ENCODE measurements around the gene PIP5K1C.

PIP5K1C gene

DNA sequence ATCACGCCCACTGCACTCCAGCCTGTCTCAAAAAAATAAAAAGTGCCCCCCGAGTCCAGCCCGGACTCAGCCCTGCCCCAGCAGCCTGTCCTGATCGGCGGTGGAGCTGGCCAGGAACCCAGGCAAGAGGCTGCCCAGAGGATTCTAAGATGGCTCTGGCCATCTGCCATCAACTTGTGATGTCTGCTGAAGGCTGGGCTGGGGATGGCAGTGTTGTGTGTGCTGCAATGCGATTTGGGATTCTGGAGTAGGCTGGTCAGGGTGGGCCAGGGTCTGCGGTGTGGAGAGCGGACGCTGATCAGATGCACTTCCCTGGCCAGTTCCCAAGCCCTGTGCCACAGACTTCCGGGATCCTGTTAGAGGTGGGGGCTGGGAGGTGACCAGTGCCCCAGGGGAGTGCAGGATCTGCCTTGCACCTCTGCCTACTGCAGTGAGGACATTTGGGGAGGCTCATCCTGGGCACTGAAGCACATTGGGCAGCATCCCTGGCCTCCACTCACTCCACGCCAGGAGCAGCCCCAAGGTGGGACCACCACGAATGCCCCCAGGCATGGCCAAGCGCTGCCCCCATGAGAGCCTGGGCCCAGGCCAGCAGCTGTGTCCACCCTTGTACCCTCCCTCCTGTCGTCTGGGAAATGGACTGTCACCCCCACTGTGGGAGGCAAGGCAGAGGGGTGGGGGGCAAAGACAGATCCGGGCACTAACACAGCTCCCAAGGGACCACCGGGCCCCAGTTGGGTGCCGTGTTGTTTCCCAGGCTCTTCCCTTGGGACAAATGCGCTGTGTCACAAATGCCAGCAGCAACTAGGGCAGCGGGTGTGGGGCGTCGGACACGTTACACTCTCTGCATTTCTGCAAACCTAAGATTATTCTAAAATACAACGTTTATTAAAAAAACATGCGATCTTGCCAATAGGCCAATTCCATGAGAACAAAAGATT is 90.2 kb downstream of the PIP5K1C start:
- DNase-seq (ENCODE audit: low read depth in 2 of 2), result no peak

DNA sequence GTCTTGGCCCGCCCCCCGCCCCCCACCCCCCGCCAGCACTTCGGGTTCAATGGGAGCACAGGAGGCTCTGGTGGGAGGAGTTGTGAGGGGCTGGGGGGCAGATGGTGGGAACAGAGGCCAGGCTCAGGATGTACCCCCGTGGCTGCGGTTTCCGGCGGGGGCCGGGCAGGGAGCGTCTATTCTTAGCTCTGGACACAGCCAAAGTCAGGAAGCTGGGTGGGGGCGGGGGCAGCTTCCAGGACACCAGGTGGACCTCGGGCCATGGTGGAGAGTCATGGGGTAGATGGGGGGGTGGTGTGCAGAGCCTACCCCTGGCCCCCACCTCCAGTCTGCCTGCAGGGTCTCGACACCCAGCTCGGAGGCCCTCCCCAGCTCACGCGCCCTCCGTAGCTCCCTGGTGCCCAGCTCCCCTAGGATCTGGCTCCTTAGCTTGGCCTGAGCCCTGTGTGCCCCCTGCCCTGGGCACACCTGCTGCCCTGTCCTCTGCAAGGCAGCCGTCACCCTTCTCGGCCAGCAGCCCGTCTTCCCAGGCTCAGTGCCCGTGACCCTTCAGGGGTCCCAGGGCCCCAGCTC is 91.4 kb downstream of the PIP5K1C start:
- DNase-seq (ENCODE audit: low read depth in 2 of 2), result no peak

DNA sequence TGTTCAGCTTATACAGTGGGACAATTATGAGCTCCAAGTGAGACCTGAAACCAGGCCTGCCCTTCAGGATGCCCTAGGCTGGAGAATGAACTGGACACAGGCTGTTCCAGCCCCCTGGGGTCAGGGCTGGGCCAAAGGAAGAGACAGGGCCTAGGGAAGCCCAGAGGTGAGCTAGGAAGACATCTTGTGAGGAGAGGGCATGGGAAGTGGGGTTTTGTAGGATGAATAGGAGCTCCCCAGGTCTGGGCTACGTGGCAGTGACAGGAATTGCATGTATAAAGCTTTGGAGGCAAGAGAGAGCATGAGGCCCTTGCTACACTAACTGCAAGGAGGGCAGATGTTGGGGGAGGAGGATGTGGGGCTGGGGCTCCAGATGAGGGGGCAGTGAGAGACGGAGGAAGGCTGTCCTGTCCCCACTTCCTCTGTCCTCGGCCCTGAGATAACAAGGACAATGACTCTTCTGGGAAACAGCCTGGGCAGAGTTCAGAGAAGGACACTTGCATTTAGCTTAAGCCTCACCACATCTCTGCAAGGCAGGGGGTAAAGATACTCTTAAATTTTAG is 92.1 kb downstream of the PIP5K1C start:
- no peak for DNase-seq (ENCODE audit: low read depth in 2 of 2)

DNA sequence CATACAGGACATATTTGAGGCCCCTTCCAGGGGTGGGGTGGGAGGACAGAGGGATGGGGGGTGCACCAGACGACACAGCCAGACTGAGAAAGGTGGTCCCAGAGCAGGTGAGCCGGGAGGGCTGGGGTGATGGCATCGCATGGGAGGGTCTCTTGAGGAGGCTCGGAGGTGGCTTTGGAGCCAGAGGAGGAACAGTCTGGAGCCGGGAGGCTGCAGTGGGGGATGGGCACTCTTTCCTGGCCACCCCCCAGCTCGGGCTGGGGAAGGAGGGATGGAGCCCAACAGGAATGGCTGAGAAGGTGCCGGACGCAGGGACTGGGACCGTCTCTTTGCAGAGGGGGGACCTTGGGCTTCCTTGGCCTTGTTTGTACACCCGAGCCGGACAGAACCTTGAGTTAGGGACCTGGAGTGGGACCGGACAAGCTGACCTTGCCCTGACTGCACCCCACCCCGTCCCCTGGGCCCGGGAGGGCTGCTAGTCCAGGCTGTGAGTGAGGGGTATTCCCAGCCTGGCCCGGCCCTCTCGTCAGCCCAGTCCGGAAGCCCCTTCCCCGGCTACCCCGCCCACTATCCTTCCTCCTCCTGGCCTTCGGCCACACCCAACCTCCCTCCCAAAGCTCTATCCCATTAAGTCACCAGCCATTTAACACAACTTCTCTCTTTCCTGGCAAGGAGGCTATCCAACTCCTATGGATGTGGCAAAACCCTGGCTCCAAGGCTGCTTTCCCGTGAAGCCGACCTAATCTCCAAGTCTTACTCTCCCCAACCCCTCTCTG is 92.8 kb downstream of the PIP5K1C start:
- DNase-seq (ENCODE audit: low read depth in 2 of 2), result no peak

DNA sequence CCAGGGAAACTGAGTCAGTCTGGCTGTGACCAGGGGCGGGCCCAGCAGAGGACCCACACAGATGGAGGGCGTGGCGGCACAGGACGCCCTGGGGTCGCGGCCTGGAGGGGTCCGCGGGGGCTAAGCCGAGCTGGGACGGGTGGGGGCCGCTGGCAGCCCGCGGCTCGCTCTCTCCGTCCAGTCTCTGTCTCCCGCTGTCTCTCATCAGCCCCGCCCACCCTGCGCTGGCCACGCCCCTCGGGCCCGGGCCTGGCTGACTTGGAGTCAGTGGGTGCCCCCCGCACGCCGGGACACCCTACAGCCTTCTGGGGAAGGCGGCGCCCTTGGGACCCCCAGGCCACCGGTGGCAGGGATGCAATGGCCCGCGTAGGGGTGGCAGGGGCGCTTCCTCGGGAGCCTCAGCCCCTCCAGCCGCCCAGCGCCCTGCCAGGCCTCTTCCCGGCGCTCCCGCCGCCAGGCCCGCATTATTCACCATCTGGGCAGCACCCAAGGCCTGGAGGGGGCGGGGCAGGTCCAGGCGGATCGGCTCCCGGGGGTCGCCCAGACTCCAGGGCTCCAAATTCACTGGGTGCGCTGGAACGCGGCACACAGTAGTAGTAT is 93.5 kb downstream of the PIP5K1C start, which contains the start of gene TBXA2R:
TSS of gene TBXA2R (minus strand) at position 186 of the 600 bp plus-strand sequence. CDS start 6,241 bp downstream, outside the sequence.
- peak; percentile 53 to 54 for DNase-seq (ENCODE audit: low read depth in 2 of 2)

DNA sequence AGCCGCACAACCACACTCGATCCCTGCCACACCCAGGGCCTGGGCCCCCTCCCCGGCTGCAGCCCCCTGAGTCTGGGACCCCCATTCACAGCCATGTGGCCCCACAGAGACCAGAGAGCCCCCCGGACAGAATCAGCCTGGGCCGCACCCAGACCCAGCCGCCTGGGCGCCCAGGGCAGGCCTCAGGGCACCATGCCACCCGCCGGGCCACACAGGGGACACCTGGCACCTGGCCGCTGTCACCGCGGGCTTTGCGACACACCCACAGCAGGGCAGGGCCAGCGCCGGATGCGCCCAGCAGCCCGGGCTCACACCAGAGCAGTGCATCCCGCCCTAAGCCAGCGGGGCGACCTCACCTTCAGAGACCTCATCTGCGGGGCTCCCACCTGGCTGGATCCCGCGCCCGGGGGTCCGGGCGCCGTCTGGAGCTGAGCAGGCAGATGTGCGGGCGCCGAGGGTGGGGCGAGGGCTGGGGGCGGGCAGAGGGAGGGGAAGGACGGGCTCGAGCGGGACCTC is 94.0 kb downstream of the PIP5K1C start:
- DNase-seq (ENCODE audit: low read depth in 2 of 2), result no peak

DNA sequence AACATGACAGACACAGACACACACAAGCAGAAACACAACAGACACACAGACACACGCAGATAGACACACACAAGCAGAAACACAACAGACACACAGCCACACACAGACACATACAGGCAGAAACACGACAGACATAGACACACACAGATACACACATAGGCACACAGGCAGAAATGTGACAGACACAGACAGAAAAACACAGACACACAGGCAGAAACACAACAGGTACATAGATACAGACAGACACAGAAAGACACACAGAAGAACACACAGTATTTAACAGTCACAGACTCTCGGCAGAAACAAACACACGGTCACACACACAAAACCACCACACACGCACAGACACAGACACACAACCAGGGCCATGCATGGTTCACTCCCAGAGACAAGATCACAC is 94.5 kb downstream of the PIP5K1C start:
- no peak for DNase-seq (ENCODE audit: low read depth in 2 of 2)

DNA sequence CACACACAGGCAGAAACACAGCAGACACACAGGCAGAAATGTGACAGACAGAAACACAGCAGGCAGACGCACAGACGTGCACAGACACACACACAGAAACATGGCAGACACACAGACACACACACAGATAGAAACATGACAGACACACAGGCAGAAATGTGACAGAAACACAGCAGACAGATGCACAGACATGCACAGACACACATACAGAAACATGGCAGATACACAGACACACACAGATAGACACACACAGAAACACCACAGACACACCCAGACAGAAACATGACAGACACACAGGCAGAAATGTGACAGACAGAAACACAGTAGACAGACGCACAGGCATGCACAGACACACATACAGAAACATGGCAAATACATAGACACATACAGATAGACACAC is 94.9 kb downstream of the PIP5K1C start:
- no peak for DNase-seq (ENCODE audit: low read depth in 2 of 2)

DNA sequence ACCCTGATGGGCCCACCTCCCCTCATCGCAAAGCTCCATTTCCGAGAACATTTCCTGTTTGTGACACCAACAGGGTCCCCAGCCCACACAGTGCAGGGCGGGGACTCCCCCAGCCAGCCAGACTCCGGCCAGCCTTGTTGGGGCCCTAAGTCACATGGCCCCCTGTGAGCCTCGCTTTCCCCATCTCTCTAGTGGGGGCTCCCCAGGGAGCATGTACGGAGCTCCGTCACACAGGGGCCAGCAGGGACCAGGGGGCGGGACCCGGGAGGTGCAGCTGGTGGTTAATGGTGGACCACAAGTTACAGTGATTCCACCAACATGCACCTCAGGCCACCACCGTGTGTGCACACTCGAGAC is 95.3 kb downstream of the PIP5K1C start:
- no peak for DNase-seq (ENCODE audit: low read depth in 2 of 2)

DNA sequence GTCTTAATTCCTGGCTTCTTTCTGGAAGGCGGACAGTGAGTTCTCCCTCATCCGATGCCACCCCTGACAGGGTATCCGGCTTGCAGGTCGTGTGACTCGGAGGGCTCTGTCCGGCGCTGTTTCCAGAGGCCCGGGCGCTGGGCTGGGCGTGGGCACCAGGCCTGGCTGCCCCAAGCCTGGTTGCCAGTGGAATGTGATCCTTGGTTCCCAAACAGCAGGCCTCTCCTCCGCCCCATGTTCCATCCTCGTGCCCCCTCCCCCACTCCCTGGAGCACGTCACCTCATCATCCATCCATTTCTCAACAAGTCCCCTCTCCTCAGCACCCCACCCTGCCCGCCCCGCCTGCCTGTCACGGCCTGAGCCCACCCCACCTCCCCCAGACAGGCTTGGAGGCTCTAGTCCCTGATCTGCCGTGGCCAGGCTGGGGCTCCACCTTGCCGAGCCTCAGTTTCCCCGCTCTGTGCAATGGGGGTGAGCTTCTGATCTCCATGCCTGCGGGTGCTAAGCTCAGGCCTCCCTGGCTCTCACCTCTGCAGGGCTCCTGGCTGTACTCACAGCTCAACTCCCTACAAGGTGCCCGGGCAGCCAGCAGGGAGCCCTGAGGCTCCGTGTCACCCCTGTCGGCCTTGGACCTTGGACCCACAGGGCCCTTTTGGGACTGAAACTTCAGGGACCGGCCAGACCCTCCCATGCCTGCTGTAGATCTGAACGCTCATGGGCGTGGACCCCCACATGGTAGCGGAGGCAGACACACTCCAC is 95.9 kb downstream of the PIP5K1C start:
- DNase-seq (ENCODE audit: low read depth in 2 of 2), result no peak

DNA sequence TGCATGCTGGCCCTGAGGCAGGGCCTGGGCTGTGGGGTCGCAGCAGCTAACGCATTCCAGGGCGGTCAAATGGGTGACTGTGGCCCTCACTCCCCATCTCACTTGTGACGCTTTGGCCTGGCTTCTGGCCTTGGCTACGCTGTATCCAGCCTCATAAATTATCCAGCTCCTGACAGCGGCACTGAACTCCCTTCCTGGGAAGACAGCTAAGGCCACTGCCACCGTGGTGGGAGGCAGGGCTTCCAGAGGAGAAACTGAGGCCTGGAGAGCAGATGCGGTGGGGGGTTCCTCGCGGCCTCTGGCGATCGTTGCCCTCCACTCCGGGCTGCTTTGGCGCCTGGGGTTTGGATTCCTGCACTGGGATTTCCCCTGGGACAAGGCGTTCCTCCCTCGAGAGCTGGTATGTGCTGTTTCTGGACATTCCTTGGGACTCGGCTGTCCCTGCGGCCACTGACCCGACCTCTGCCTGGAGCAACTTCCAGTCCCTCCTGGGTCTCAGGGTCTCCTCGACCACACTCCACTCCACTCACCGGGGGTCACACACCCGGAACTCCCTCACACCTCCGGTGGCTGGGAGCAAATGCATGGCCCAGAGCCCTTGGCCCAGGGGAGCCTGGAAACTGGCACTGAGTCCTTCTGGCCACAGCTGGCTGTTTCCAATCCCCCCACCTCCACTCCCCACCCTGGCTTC is 97.0 kb downstream of the PIP5K1C start:
- no peak for DNase-seq (ENCODE audit: low read depth in 2 of 2)

DNA sequence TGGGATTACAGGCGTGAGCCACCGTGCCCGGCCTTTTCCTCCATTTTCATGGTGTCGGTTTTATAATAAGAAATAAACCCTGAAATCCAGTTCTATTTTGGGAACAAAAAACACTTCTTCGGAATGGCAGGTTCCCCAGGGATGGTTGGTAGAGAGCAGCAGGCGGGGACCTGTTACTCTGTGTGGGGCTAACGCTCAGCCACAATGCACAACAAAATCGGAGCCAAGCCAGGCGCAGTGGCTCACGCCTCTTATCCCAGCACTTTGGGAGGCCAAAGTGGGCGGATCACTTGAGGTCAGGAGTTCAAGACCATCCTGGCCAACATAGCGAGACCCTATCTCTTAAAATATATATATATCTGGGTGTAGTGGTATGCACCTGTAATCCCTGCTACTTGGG is 99.2 kb downstream of the PIP5K1C start:
- no peak for DNase-seq (ENCODE audit: low read depth in 2 of 2)

DNA sequence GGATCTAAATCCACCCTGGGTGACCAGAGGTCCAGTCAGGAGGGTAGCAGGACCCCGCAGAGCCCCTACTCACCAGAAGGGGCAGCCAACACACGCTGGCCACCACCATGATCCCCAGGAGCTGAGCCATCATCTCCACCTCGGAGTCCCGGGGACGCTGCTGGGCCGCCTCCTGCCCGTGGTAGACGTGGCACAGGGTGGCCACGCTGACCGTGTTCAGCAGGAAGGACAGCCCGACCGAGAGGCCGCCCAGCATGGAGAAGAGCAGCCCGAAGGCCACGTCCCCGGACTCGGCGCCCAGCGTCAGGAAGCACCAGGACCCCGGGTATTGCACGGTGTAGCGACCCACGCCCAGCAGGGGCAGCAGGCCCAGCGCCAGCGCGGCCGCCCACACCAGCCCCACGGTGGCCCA is 100.5 kb downstream of the PIP5K1C start:
- DNase-seq (ENCODE audit: low read depth in 2 of 2), result no peak

DNA sequence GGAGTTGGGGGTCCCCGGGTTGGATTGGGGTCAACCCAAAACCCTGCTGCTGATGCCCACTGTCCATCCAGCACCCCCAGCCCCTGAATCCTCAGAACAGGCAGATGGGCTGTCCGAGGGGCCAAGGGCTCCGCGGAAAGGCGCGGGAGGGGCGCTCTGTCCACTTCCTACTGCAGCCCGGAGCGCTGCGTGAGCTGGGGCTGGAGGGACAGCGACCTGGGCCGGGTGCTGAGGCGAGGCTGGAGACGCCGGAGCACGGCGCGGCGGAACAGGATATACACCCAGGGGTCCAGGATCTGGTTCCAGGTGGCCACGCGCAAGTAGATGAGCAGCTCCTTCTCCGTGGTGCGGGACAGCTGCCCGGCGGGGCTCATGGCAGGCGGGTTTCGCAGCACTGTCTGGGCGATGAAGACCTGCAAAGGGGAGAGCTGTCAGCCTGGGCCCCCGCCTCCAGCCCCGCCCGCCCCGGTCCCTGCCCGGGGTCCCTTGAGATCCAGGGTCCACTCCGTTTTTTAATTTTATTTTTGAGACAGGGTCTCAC is 104.7 kb downstream of the PIP5K1C start:
- no peak for DNase-seq (ENCODE audit: low read depth in 2 of 2)

DNA sequence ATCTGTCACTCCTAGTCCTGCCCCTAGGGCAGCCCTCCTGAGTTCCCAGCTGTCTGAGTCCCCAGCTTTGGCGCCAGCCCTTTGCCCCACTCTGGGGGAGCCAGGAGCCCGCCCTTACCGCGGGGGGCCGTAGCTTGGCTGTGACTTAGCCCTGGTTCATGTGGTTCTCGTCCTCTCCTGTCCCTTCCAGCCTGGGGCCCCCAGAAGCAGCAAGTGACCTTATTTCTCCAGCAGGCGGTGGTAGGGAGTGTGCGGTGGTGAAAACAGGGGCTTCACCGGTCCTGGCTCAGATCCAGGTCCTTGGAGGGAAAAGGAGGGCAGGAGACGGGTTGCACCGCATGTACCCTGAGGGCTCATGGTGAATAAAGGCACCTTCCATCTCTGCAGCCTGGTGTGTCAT is 107.1 kb downstream of the PIP5K1C start:
- DNase-seq (ENCODE audit: low read depth in 2 of 2), result no peak

DNA sequence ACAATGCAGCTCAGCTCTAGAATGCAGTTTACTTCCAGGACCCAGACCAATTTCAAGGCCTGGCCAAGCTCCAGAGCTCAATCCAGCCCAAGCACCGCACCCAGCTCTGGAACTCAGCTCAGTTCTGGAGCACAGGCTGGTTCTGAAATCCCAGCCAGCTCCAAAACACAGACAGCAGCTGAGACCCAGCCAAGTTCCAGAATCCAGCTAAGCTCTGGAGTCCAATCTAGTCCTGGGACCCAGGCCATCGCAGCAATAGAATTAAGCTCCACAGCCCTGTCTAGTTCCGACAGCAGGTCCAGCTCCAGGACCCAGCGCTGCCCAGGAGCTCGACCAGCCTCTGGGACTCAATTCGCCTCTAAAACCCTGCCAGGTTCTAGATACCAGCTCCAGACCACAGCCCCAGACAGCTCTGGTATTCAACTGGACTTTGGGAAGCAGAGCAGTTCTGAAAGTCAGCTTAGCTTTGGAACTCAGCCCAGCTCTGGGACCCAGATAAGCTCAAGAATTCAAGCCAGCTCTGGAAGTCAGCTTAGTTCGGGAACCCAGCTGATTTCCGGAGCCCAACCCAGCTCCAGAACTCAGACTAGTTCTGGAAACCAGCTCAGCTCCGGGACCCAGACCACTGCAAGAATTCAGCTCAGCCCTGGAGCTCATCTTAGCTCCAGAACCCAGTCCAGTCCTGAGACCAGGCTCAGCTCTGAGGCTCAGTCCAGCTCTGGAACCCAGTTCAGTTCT is 108.2 kb downstream of the PIP5K1C start:
- DNase-seq (ENCODE audit: low read depth in 2 of 2), result no peak

DNA sequence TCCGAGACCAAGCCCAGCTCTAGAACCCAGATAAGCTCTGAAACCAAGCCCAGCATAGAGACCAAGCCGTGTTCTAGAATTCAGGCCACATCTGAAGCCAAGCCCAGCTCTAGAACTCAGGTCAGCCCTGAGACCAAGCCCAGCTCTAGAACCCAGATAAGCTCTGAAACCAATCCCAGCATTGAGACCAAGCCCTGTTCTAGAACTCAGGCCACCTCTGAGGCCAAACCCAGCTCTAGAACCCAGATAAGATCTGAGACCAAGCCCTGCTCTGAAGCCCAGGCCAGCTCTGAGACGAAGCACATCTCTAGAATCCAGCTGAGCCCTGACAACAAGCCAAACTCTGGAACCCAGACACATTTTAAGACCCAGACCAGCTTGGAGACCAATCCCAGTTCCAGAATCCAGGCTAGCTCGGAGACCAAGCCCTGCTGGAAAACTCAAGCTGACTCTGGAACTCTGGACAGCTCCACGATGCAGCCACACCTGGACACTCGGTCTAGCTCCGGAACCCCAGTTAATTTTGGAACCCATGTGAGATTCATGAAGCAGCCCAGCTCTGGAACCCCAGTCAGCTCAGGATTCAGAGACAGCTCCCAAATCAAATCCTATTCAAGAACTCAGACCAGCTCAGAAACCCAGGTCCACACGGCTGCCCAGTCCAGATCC is 109.1 kb downstream of the PIP5K1C start:
- DNase-seq (ENCODE audit: low read depth in 2 of 2), result no peak

DNA sequence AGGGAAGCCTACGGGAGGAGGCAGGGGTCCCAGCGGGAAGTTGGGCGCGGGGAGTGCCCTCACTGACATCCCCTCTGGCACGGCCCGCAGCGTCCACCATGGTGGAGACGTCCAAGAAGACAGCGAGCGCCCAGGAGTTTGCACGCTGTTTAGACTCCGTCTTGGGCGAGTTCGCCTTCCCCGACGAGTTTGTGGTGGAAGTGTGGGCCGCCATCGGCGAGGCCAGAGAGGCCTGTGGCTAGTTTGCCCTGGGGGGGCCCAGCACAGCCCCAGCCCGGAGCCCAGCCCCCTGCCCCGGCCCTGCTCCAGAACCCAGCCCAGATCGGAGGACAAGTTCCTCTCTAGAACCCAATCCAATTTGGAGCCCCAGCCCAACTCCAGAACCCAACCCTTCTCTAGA is 110.3 kb downstream of the PIP5K1C start:
- DNase-seq (ENCODE audit: low read depth in 2 of 2), result no peak

DNA sequence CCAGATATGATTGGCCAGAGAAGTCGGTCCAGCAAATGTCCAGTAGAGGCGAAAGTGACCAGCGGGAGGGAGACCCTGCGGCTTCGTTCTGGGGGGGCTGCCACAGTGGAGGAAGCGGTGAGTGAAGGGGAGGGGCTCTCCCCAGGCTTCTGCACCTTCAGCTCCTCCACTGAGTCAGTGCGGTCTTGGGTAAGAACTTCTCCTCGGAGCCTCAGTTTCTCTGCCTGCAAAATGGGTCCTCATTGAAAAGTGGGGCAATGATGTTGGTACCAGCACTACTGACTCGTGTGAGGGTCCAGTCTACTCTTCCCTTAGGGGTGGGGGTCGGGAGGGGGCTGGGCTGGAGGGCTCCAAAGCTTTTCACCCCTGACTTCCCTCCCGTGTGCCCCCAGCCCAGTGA is 110.8 kb downstream of the PIP5K1C start:
- no peak for DNase-seq (ENCODE audit: low read depth in 2 of 2)
